PC-3 (cell line): Measurements from ENCODE around the gene LIX1L. TPM values are rescaled to one million over a fixed set of nuclear protein-coding genes. Genes with fewer than 3 reads are reported as not detected.

Source experiments
- ATAC-seq: fragments of 200-7000 bp; cut with Tn5 transposase; 2 replicates; pipeline ENCODE4 v1.9.1; 2020; ENCODE audit warnings: mild to moderate bottlenecking, moderate library complexity
- BruUV-seq: library from RNA; stranded (reverse); fragments of 400-500 nt; replicated peaks from 2 replicates; lab custom pipeline; 2021; lab: Mats Ljungman, UMichigan
- CTCF ChIA-PET: fragments of 300-600 bp; sonication (Branson Sonifier 250); formaldehyde crosslinking; loops from one replicate; lab custom pipeline; 2022; ENCODE audit warnings: antibody characterized with exemption; lab: Charles Lee
- POLR2A ChIA-PET: fragments of 300-600 bp; sonication (Branson Sonifier 250); formaldehyde crosslinking; loops from one replicate; lab custom pipeline; 2022; ENCODE audit warnings: antibody characterized with exemption; ENCODE audit not compliant: unreplicated experiment; lab: Charles Lee
- DNase-seq: peaks from one replicate; pipeline ENCODE4 v3.0.0-alpha.2; 2015
- H2AFZ ChIP-seq: fragments of 300-600 bp; sonication (generic); 2 replicates; pipeline ENCODE4 v1.6.0; 2016; ENCODE audit warnings: antibody characterized with exemption, low read length
- H3F3A ChIP-seq: fragments of 300-600 bp; sonication (generic); one replicate; pipeline ENCODE4 v1.6.0; 2017; ENCODE audit warnings: antibody characterized with exemption, low read length, control low read depth, mild to moderate bottlenecking; ENCODE audit not compliant: unreplicated experiment
- H3K27ac ChIP-seq: fragments of 300-600 bp; sonication (generic); 2 replicates; pipeline ENCODE4 v1.5.1; 2016; ENCODE audit warnings: mild to moderate bottlenecking, low read length
- H3K27me3 ChIP-seq: fragments of 300-600 bp; sonication (generic); 2 replicates; pipeline ENCODE4 v1.6.1; 2016; ENCODE audit warnings: low read length, mixed read lengths
- H3K36me3 ChIP-seq: fragments of 300-600 bp; sonication (generic); 2 replicates; pipeline ENCODE4 v1.6.1; 2016; ENCODE audit warnings: low read depth, mixed run types, low read length, mixed read lengths
- H3K4me1 ChIP-seq: fragments of 300-600 bp; sonication (generic); 2 replicates; pipeline ENCODE4 v1.5.1; 2016; ENCODE audit warnings: low read length; ENCODE audit not compliant: insufficient read depth
- H3K4me2 ChIP-seq: fragments of 300-600 bp; sonication (generic); 2 replicates; pipeline ENCODE4 v1.6.0; 2016; ENCODE audit warnings: low read length
- H3K4me3 ChIP-seq: fragments of 300-600 bp; sonication (generic); 2 replicates; pipeline ENCODE4 v1.5.1; 2016; ENCODE audit warnings: mild to moderate bottlenecking, low read length, mixed read lengths
- H3K79me2 ChIP-seq: fragments of 300-600 bp; sonication (generic); 2 replicates; pipeline ENCODE4 v1.6.1; 2017; ENCODE audit warnings: low read length, mixed read lengths
- H3K9ac ChIP-seq: fragments of 300-600 bp; sonication (generic); 2 replicates; pipeline ENCODE4 v1.6.0; 2016; ENCODE audit warnings: mild to moderate bottlenecking, low read length
- H3K9me2 ChIP-seq: fragments of 300-600 bp; sonication (generic); replicated peaks from 2 replicates; pipeline ENCODE4 v1.6.1; 2016; ENCODE audit warnings: mixed run types, low read length, mixed read lengths
- H3K9me3 ChIP-seq: fragments of 300-600 bp; sonication (generic); 2 replicates; pipeline ENCODE4 v1.6.1; 2016; ENCODE audit warnings: low read length, mixed read lengths
- H4K20me1 ChIP-seq: fragments of 300-600 bp; sonication (generic); 2 replicates; pipeline ENCODE4 v1.6.1; 2016; ENCODE audit warnings: low read length, mixed read lengths
- CTCF ChIP-seq: fragments of 300-600 bp; sonication (generic); conservative IDR thresholded peaks from 2 replicates; pipeline ENCODE4 v1.5.1; 2017; ENCODE audit warnings: antibody characterized with exemption, low read depth, mild to moderate bottlenecking, low read length
- EZH2 ChIP-seq: fragments of 300-600 bp; sonication (generic); IDR thresholded peaks from one replicate; pipeline ENCODE4 v1.6.1; 2017; ENCODE audit warnings: antibody characterized with exemption, mild to moderate bottlenecking, low read length; ENCODE audit not compliant: unreplicated experiment
- EZH2phosphoT487 ChIP-seq: fragments of 300-600 bp; sonication (generic); IDR thresholded peaks from 2 replicates; pipeline ENCODE4 v1.6.1; 2018; ENCODE audit warnings: mild to moderate bottlenecking, antibody characterized with exemption, low read length, borderline replicate concordance
- intact Hi-C: fragments of 100-400 bp; cut with micrococcal nuclease; formaldehyde crosslinking; loops from 2 replicates; pipeline ENCODE4 v1.9.0; 2023
- total RNA-seq: library from RNA; depleted of rRNA; stranded (reverse); fragments of >200 nt; gene quantifications from 2 replicates; pipeline ENCODE4 v1.2.3, GENCODE V29; 2014

The LIX1L gene
- total RNA-seq, 1 experiment from 2014 or later: 12.5 TPM

DNA sequence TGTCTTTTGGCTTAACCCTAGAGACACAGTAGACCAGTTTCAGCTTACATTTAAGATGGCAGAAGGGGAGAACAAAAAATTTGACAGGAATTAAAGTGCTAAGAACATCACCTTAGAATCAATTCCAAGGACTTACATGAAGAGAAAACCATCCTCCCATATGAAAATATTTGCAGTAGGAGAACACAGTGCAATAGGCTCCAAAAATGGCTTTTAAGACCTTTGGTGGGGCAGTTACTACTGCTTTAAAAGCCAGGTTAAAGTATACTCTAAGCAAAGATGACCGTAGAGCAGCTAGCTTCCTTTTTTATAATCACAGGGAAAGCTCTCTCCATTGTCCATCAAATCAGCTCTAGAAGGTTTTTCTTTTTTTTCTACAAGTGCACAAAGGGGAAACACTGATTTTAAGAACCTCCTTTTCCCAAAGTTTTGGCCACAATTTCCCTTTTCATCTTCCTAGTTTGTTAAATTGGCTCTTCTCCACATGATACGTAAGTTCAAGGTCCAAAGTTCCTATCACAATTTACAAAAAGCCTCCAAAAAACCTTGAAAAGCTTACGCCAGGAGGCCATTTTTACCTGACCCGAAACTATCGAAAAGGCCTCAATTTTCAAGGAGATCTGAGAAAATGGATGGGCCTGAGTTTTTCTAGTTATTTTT lies 35.3 kb upstream of the LIX1L start:
- POLR2A ChIA-PET: no interaction called here
- H3K9ac ChIP-seq: no peak overlapping the region

GRCh38 chr1:145992502-145992936 lies 34.7 kb upstream of the LIX1L start:
- Histone ChIP-seq H3K79me2 (peaks cover 44% of the 10 kb centered on the region), H3K4me2 (no peak overlapping the region), H3K4me3 (no peak overlapping the region), H3K9me3 (no peaks in the 10 kb centered on the region), H3K4me1 (peaks cover 31% of the 10 kb centered on the region), H2AFZ (no peak overlapping the region), H4K20me1 (peaks cover 34% of the 10 kb centered on the region), H3K9ac (no peak overlapping the region), H3K27ac (no peak overlapping the region), H3K36me3 (peaks cover 34% of the 10 kb centered on the region), H3F3A (peaks cover 9% of the 10 kb centered on the region), H3K9me2 (no peaks in the 10 kb centered on the region), H3K27me3 (no peaks in the 10 kb centered on the region)
- intact Hi-C loops: no loop called here
- DNase-seq (no peak), ATAC-seq (no peak)
- BruUV-seq: no TSS peak
- CTCF ChIA-PET: no interaction called here
- POLR2A ChIA-PET: no interaction called here
- TF ChIP-seq CTCF (no peak), EZH2 (no peak), EZH2phosphoT487 (no peak)

More for the DNA sequence above, 35.3 kb upstream of the LIX1L start:
- CTCF ChIA-PET: no interaction called here
- no TSS peak for BruUV-seq
- intact Hi-C loops: no loop called here
- Histone ChIP-seq H3K9me3 (no peaks in the 10 kb centered on the region), H3K4me3 (peak overlapping the region; percentile 99; the same call in 1 of the 2 replicates), H3K9me2 (no peaks in the 10 kb centered on the region), H4K20me1 (peaks cover 34% of the 10 kb centered on the region), H3K4me1 (peaks cover 34% of the 10 kb centered on the region), H3K36me3 (peaks cover 34% of the 10 kb centered on the region), H3K27me3 (no peaks in the 10 kb centered on the region), H3F3A (peaks cover 9% of the 10 kb centered on the region), H2AFZ (no peak overlapping the region), H3K27ac (no peak overlapping the region), H3K4me2 (peak overlapping the region; percentile 98), H3K79me2 (peaks cover 44% of the 10 kb centered on the region)
- TF ChIP-seq CTCF (no peak), EZH2 (no peak), EZH2phosphoT487 (no peak)
- DNase-seq (no peak), ATAC-seq (no peak)
